ENCODE data around the gene TSHZ2. TPM values are rescaled to one million over a fixed set of nuclear protein-coding genes. Genes with fewer than 3 reads are reported as not detected.

The TSHZ2 gene
- total and polyA plus RNA-seq, 2 donors (not counting 1 experiment from before 2014, with no cell fraction given), result 1.00 to 5.7 TPM

GRCh38 chr20:53002786-53003185, 30.6 kb downstream of the TSHZ2 start:
- Histone ChIP-seq H3K9me3 (ENCODE audit: control extremely low read depth in 1 of 3, control insufficient read depth in 2 of 3, insufficient read depth in 1 of 3, low read length in 2 of 3) (no peaks in the 10 kb centered on the region), H3K9ac (ENCODE audit: low read length) (no peak overlapping the region), H3K27me3 (replicated peaks in 1 of 4; ENCODE audit: control extremely low read depth in 1 of 4, control insufficient read depth in 3 of 4, insufficient read depth in 4 of 4, low read length in 3 of 4) (no peaks in the 10 kb centered on the region), H4K20me1 (ENCODE audit: control insufficient read depth, insufficient read depth, low read length, poor library complexity, severe bottlenecking) (no peaks in the 10 kb centered on the region), H3K27ac (ENCODE audit: low read length in 2 of 2) (peak overlapping the region; percentile 3 to 72), H3K4me2 (replicated peaks; ENCODE audit: low read depth, low read length, poor library complexity, severe bottlenecking) (no peak overlapping the region), H3K4me1 (ENCODE audit: control insufficient read depth in 2 of 2, insufficient read depth in 2 of 2, low read length in 2 of 2) (peaks cover 16 to 28% of the 10 kb centered on the region in 2 donors), H3K36me3 (replicated peaks in 1 of 2; ENCODE audit: control extremely low read depth in 1 of 2, control insufficient read depth in 1 of 2, extremely low read depth in 1 of 2, insufficient read depth in 2 of 2, low read length in 1 of 2) (no peaks in the 10 kb centered on the region), H3K4me3 (ENCODE audit: control extremely low read depth in 1 of 5, extremely low read depth in 1 of 5, insufficient read depth in 1 of 5, low read depth in 2 of 5, low read length in 4 of 5) (no peak overlapping the region), H2AFZ (ENCODE audit: insufficient read depth, low read depth, low read length, poor library complexity, severe bottlenecking) (no peak overlapping the region), H3K79me2 (ENCODE audit: control insufficient read depth, insufficient read depth, low read length) (no peaks in the 10 kb centered on the region)
- no peak for DNase-seq
- Mint-ChIP-seq H3K27me3 (peaks cover 11% of the 10 kb centered on the region), H3K4me1 (peaks cover 26% of the 10 kb centered on the region), H3K4me3 (no peak overlapping the region), H3K27ac (peak overlapping the region; percentile 21), H3K9me3 (ENCODE audit: insufficient read depth) (no peaks in the 10 kb centered on the region)
- ChIA-PET POLR2A (no interaction called here), CTCF (interaction anchor here (1.2 to 1.7 kb wide), 3 partner anchors 10 to 213 kb away, joined by 5 read pairs; no protein-coding TSS in a partner anchor)
- ATAC-seq (ENCODE audit: low read depth), result no peak
- WGBS (ENCODE audit: insufficient coverage), result no CpG with 5 or more reads among the region's 5 CpGs
- TF ChIP-seq CTCF (IDR thresholded peaks at IDR 0.05) (no peak), EZH2 (IDR thresholded peaks at IDR 0.05; ENCODE audit: borderline replicate concordance, insufficient read depth, low read depth, low read length, poor library complexity, severe bottlenecking) (no peak)
- intact Hi-C loops (cut with micrococcal nuclease), result loop anchor here (10.0 kb wide), 1 partner anchor 152 kb away; no protein-coding TSS in a partner anchor

- H3K4me2 ChIP-seq (replicated peaks; ENCODE audit: low read depth, low read length, poor library complexity, severe bottlenecking), result no peak overlapping the region
- H3K27ac Mint-ChIP-seq, result peak overlapping the region; percentile 67
- no peak overlapping the region for H3K4me3 Mint-ChIP-seq
These were observed 31.4 kb downstream of the TSHZ2 start for GRCh38 chr20:53003420-53004154.

More at GRCh38 chr20:53003420-53004154, 31.4 kb downstream of the TSHZ2 start:
- no peaks in the 10 kb centered on the region for H3K79me2 ChIP-seq (ENCODE audit: control insufficient read depth, insufficient read depth, low read length)
- DNase-seq (no peak), ATAC-seq (ENCODE audit: low read depth) (no peak)
- no peaks in the 10 kb centered on the region for H3K27me3 ChIP-seq (replicated peaks in 1 of 4; ENCODE audit: control extremely low read depth in 1 of 4, control insufficient read depth in 3 of 4, insufficient read depth in 4 of 4, low read length in 3 of 4)
- intact Hi-C loops (cut with micrococcal nuclease), result loop anchor here (10.0 kb wide), 1 partner anchor 151 kb away; no protein-coding TSS in a partner anchor
- ChIA-PET POLR2A (no interaction called here), CTCF (interaction anchor here (1.2 kb wide), 1 partner anchor 10 kb away, joined by 5 read pairs; no protein-coding TSS in a partner anchor)
- H3K9ac ChIP-seq (ENCODE audit: low read length), result no peak overlapping the region
- peaks cover 11% of the 10 kb centered on the region for H3K27me3 Mint-ChIP-seq
- no peak overlapping the region for H2AFZ ChIP-seq (ENCODE audit: insufficient read depth, low read depth, low read length, poor library complexity, severe bottlenecking)
- peaks cover 16 to 28% of the 10 kb centered on the region in 2 donors for H3K4me1 ChIP-seq (ENCODE audit: control insufficient read depth in 2 of 2, insufficient read depth in 2 of 2, low read length in 2 of 2)
- no peaks in the 10 kb centered on the region for H3K9me3 ChIP-seq (ENCODE audit: control extremely low read depth in 1 of 3, control insufficient read depth in 2 of 3, insufficient read depth in 1 of 3, low read length in 2 of 3)
- no peaks in the 10 kb centered on the region for H3K36me3 ChIP-seq (replicated peaks in 1 of 2; ENCODE audit: control extremely low read depth in 1 of 2, control insufficient read depth in 1 of 2, extremely low read depth in 1 of 2, insufficient read depth in 2 of 2, low read length in 1 of 2)
- peak overlapping the region in 1 of 2 donors; percentile 72 for H3K27ac ChIP-seq (ENCODE audit: low read length in 2 of 2)
- peaks cover 26% of the 10 kb centered on the region for H3K4me1 Mint-ChIP-seq
- WGBS (ENCODE audit: insufficient coverage), result no CpG with 5 or more reads among the region's 10 CpGs
- H4K20me1 ChIP-seq (ENCODE audit: control insufficient read depth, insufficient read depth, low read length, poor library complexity, severe bottlenecking), result no peaks in the 10 kb centered on the region
- H3K9me3 Mint-ChIP-seq (ENCODE audit: insufficient read depth), result no peaks in the 10 kb centered on the region
- no peak for TF ChIP-seq CTCF (IDR thresholded peaks at IDR 0.05)
- no peak for TF ChIP-seq EZH2 (IDR thresholded peaks at IDR 0.05; ENCODE audit: borderline replicate concordance, insufficient read depth, low read depth, low read length, poor library complexity, severe bottlenecking)
- no peak overlapping the region for H3K4me3 ChIP-seq (ENCODE audit: control extremely low read depth in 1 of 5, extremely low read depth in 1 of 5, insufficient read depth in 1 of 5, low read depth in 2 of 5, low read length in 4 of 5)
